HEK293 (cell line): ENCODE measurements around the gene GLCE.

Experiments used
- CTCF ChIP-seq: fragments of 450-650 bp; formaldehyde crosslinking; IDR thresholded peaks from 2 replicates; pipeline ENCODE4 v1.5.1; 2016; ENCODE audit warnings: missing biosample characterization, missing genetic modification characterization
- GLIS2 ChIP-seq: fragments of 450-650 bp; formaldehyde crosslinking; IDR thresholded peaks from 2 replicates; pipeline ENCODE4 v1.5.1; 2016; ENCODE audit warnings: missing biosample characterization, missing genetic modification characterization
- ZNF350 ChIP-seq: fragments of 450-650 bp; formaldehyde crosslinking; IDR thresholded peaks from 2 replicates; pipeline ENCODE4 v1.5.0; 2017; ENCODE audit warnings: missing biosample characterization, mild to moderate bottlenecking, missing genetic modification characterization
- ZNF514 ChIP-seq: fragments of 450-650 bp; formaldehyde crosslinking; IDR thresholded peaks from 2 replicates; pipeline ENCODE4 v1.5.1; 2016; ENCODE audit warnings: missing biosample characterization, missing genetic modification characterization

GRCh38 chr15:69153046-69153445 lies 7.4 kb upstream of the GLCE start:
- TF ChIP-seq CTCF (tag by site-specific recombination) (no peak), ZNF350 (tag by site-specific recombination) (no peak), GLIS2 (tag by site-specific recombination) (no peak), ZNF514 (tag by site-specific recombination) (no peak)
